GM18520 (cell line): Measurements from ENCODE around the gene AMER2.
"Not testable (repeated sequence)": the region's sequence is repeated elsewhere in the genome, so short reads cannot be mapped to it uniquely, and the experiment has no call there.

Experiments
- ATAC-seq: cut with Tn5 transposase; IDR thresholded peaks from one replicate; pipeline ENCODE4 v1.9.1; 2021; ENCODE audit not compliant: unreplicated experiment

The AMER2 gene

DNA sequence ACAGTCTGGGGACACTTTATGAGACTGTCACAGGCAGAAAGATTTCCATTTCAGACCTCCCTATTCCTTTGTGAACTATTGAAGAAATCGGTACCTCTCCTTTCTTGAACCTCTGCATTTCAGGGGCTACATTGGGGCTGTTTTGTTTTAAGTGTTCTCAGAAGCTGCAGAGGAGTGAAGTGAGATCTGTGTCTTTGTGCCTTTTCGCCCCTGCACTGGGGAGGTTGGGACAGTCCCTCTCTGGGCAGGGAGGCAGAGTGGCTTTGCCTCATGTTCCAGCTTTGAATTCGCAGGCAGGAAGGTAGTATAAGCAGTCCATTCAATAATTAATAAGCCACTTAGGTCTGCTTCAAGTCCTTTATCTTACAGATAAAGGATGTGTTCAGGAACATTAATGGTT, 9.5 kb upstream of the AMER2 start:
- ATAC-seq = peak; percentile 16

DNA sequence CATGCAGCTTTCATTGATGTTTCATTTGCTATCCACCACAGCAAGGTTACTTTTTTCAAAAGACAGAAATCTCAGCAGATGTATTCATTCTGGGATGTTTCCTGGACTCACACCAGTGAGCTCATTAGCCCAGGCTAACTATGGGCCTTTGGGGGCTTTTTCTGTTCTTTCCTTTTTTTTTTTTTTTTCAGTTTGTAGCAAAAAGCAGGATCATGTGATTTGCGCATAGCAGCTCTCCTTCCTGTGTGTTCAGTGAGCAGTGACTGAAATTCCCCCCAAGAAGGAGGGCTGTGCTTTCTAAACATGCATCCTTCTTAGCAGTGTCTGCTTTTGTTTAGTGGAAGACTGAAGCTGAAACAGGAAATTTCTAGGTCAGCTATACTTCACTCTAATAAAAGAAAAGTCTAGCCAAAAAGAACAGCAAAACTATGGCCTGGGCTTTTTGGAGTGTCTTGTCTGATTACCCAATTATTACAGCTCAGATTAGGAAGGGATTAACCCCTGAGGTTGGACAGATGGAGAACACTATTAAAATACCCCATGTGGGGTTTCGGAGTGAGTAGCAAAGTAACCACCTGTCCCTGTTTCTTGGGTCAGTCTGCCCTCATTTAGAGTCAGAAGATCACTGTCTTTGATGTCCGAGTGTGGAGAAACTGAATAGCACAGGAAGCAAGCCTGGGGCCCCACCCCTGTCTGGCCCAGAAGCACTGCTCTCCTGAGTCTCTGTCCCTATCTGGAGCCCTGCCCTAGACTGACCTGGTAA, 8.9 kb upstream of the AMER2 start:
- peak; percentile 52 for ATAC-seq

DNA sequence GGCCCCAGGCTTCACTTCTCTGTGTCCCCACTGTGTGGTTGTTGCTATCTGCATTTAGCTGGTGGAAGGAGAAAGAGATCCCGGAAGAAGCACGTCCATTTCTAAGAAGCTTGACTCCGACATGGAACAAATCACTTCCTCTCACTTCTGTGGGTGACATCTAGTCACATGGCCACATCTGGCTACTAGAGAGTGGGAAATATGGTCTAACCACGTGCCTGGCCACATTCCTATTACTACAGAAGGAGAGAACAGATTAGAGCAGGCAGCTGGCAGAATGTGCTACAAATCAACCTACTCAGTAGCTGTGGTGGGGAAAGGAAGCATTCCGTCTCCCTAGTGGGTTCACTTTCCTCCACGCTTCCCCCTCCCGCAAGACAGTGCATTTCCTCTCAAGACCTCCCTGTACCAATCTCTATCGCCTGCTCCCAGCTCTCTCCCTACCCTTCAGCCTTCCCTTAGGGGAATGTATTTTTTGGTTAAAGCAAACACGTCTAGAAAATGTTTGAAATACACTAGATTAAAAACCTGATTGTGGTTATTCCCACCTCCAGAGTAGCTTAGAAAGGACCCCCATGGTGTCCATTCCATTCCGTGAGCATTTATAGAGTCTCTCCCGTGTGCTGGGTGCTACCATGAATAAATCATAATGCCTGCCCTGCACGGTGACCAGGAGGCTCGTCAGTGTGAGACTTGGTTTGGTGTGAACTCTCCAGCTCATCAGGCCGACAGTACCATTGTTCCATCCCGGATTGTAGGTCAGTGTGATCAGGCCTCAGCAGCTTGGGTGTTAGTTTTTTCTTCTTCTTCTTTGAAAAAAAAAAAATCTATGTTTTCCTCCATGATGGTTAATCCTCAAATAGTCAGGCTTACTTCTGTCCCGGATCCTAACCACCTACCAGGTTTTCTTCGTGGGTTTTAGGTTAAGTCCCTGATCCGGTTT, 8.0 kb upstream of the AMER2 start:
- no peak for ATAC-seq

- ATAC-seq = no peak
These were observed 6.9 kb upstream of the AMER2 start for GRCh38 chr13:25179011-25179410.

DNA sequence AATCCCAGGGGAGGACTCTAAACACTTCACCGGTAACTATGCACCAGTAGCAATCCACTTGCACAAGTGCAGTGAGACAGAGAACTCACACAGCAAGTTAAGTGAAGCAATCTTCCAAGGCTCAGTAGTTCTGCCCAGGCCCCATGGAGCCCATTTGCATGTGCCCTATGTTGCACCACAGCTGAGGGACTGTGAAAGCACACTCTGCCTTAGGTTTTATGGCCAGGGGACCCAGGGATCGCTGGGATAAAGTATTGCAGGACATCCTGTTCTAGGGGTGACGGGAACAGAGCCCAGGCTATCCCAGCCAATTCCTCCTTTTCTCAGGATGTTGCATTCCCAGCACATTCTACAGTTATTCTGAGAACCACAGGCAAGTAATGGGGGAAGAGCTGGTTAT, 6.0 kb upstream of the AMER2 start:
- no peak for ATAC-seq

GRCh38 chr13:25177636-25178035, 5.5 kb upstream of the AMER2 start:
- ATAC-seq = no peak

GRCh38 chr13:25177012-25177411, 4.9 kb upstream of the AMER2 start:
- ATAC-seq = no peak

DNA sequence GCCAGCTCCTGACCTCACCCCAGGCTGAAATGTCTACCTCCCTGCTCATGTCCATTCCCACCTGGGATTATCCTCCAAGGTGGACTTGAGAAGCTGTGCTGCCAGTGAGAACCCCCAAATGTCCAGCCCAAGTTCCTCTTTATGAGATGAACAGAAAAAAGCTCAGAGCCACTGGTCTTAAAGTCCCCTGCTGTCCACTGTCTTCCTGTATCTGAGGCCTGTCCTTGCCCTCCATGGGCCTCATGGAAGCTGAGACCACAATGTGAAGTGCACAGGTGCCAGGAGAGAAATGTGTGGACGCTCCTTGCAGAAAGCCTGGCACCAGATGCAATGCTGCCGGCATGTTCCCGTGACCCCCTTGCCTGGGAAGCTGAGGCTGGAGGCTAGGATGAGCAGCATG, 3.3 kb upstream of the AMER2 start:
- no peak for ATAC-seq

DNA sequence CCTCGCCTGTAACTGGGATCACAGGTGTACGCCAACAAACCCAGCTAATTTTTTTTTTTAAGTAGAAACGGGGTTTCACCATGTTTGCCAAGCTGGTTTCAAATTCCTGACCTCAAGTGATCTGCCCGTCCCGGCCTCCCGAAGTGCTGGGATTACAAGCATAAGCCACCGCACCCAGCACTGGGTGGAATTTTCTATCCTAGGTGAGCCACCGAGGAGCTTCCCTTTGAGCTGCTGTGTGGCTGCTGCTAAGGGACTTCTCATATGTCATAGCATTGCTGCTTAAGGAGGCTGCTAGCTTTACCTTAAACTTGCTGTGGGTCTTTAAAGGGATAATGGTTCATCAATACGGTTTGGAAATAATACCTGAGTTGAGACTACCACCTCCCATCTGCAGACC, 2.9 kb upstream of the AMER2 start:
- ATAC-seq = no peak

DNA sequence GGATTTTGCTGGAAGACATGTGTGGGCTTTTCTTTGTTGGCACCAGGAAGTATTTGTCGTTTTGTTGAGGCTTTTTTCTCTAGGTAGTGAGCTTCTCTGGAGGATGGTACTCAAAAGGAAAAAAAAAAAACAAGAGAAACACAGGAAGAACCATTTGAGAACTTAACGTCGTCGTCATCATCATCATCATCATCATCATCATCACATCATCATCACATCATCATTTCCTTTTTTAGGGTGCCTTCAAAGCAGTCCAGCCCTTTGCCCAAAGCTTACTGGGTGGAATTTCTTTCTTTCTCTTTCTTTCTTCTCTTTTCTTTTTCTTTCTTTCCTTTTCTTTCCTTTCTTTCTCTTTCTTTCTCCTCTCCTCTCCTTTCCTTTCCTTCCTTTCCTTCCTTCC, 2.2 kb upstream of the AMER2 start:
- no peak for ATAC-seq

GRCh38 chr13:25172303-25172630, 179 bp upstream of the AMER2 start:
- ATAC-seq = no peak

- ATAC-seq = no peak
These were observed 945 bp downstream of the AMER2 start for GRCh38 chr13:25171170-25171516.

GRCh38 chr13:25170554-25171111, 1.5 kb downstream of the AMER2 start:
- ATAC-seq = no peak

DNA sequence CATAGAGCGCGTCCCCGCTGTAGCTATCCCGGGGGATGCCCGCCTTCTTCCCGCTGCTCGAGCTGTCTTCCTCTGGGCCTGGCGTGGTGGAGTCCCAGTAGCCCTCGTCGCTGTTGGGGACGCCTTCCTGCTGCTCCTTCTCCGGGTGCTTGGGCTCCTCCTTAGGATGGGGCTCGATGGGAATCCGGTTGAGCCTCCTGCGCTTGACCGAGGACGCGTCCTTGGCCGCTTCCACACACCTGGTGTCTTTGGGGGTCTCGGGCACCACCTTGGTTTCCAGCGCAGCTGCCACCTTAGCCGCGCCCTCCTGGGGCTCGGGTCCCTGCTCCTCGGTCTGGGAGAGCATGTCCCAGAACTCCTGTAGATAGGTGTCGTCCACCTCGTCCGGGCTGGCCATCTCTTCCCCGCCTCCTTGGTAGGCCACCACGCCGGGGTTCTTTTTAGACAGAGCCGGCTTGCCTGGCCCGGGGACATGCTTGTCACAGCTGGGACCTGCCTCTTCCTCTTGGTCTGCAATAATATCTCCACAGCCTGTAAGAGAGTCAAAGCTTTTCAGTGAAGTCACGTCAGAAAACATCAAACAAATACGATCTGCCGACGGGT, 2.0 kb downstream of the AMER2 start:
- ATAC-seq = no peak

GRCh38 chr13:25169356-25169755, 2.7 kb downstream of the AMER2 start:
- ATAC-seq = no peak

DNA sequence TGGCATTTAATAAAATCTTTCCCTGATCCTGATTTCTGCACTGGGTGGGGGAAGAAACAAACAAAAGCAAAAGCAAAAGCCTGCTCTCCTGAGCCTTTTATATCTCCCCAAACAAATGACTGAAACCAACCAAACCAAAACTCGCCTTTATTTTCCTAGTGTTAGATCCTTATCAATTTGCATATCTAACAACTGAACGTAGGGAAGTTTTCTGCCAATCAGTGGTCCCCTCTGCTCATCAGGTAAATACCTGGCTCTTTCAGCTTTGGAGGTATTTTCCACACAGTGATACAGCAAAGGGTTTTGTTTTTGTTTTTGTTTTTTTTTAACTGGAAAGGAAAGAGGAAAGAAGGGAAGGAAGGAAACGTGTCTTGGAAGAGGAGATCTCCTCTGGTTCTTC, 3.3 kb downstream of the AMER2 start:
- ATAC-seq = no peak

DNA sequence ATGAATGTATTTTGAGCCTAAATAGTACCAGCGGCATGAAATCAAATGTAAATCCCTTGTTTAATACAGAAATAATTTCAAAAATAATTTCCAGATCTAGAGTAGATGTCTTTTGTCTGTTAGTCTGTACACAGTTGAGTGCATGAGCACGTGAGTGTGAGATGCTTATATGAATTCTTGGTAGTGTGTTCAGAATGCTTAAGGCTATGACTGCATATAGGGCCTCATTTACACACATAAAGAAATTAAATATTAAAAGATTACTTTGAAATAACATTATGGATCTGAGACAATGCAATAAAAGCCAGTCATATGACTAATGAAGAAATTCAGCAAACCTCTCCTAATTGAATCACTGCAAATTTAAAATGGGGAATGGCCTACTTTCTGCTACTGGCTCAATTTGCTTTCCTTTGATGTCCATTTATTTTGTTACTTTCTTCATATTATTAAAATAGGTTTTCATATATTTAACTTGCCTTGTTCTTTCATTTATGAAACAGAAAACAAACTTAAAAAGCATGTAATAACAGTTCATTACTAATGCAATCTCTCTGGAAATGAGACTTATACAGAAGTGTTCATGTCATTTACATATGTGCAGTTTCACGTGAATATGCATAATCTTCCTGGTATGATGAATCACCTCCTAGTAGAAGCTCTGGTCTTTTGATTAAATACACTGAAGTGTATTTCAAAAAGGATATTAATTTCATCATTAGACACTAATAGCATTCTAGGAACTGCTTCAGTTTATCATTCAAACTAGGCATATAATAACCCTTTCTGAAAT, 4.5 kb downstream of the AMER2 start:
- no peak for ATAC-seq

- no peak for ATAC-seq
These were observed 5.8 kb downstream of the AMER2 start for GRCh38 chr13:25166306-25166705.

DNA sequence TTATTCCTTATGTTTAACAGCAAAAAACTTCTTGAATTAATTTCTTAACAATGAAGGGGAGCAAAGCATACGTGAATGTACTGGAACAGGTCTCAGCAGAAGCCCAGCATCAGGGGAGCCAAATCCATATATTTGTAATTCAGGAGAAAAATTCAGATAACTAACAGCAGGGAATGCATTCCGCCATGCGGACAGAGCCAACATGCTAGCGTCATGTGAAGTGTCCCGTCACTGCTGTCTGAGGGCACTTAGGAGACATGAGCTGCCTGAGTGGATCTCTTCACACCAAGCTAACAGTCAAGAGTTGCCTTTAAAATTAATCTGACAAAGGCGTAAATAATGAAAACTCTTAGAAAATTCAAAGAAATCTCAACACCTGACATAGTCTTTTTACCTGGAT, 6.4 kb downstream of the AMER2 start:
- ATAC-seq = no peak

- not testable (repeated sequence) for ATAC-seq
These were observed 6.9 kb downstream of the AMER2 start for GRCh38 chr13:25165163-25165562.

- ATAC-seq = no peak
These were observed 14.4 kb downstream of the AMER2 start for GRCh38 chr13:25157681-25158080.
